Pancreas (tissue), 10 donors: Measurements from ENCODE around the gene FKBP9. TPM values are rescaled to one million over a fixed set of nuclear protein-coding genes. Genes with fewer than 3 reads are reported as not detected.

Experiments used
- ATAC-seq, 4 donors: fragments of 200-7000 bp; cut with Tn5 transposase; one replicate each; pipeline versions ENCODE4 v1.8.0 to v1.9.1; 2020; ENCODE audit warnings: mild to moderate bottlenecking in 4 of 4, moderate library complexity in 4 of 4
- DNase-seq, 6 donors: peaks; one replicate each; pipeline ENCODE4 v3.0.0-alpha.2; 2020
- FAIRE-seq: peaks from 2 replicates; lab custom pipeline; 2012; peaks lifted over from hg19 to GRCh38; lab: Jason Lieb, UNC
- H3K27ac ChIP-seq, 4 donors: fragments of 200-600 bp; sonication (generic); 1 replicate in 3 of 4; 2 replicates in 1 of 4; pipeline versions ENCODE4 v1.5.0 to v1.8.0; 2020
- H3K27me3 ChIP-seq, 4 donors: fragments of 200-600 bp; one replicate each; pipeline ENCODE4 v1.8.0; 2021
- H3K36me3 ChIP-seq, 3 donors: fragments of 200-600 bp; sonication (generic) in 1 of 3; one replicate each; pipeline versions ENCODE4 v1.5.0 to v1.8.0; 2020 to 2021
- H3K4me1 ChIP-seq, 3 donors: fragments of 200-600 bp; one replicate each; pipeline ENCODE4 v1.8.0; 2021
- H3K4me3 ChIP-seq, 4 donors: fragments of 200-600 bp; sonication (generic) in 2 of 4; one replicate each; pipeline versions ENCODE4 v1.5.0 to v1.8.0; 2020 to 2021
- H3K9me3 ChIP-seq, 4 donors: fragments of 200-600 bp; one replicate each; pipeline ENCODE4 v1.8.0; 2021
- CTCF ChIP-seq, 4 donors: fragments of 200-600 bp; sonication (generic) in 3 of 4; IDR thresholded peaks; one replicate each; pipeline versions ENCODE4 v1.5.0 to v1.8.0; 2021; ENCODE audit warnings: antibody characterized with exemption in 4 of 4
- WGBS, 2 donors: extraction: QIAGEN DNeasy Blood & Tissue Kit; methylation state at CpG; one replicate each; pipeline ENCODE4 v1.1.7; 2013; 5-methylcytosine and 5-hydroxymethylcytosine counted together
- intact Hi-C, 3 donors: fragments of 100-400 bp; cut with DNase I; formaldehyde crosslinking; loops; one replicate each; pipeline versions ENCODE4 v1.11.1 to v1.14.2; 2022
- polyA plus RNA-seq, 2 donors: library from polyadenylated mRNA; stranded (reverse); fragments of 200-250 nt; gene quantifications; one replicate each; pipeline ENCODE4 v1.2.3, GENCODE V29; 2013
- total RNA-seq, 6 donors: library from RNA; stranded (reverse); fragmentation: NEBNext Ultra II Directional in 4 of 6; extraction: Animal tissue kit (Norgen Biotek cat#: 25700) in 4 of 6; gene quantifications; one replicate each; pipeline versions ENCODE4 v1.2.1 to v1.2.4, GENCODE V29; 2021 to 2023
- donor health status: healthy with polysubstance abuse.
- donor health status: DM: no; HTN: no; CAD: no; lungs with moderate emphysema.
- donor health status: DM: no; HTN: no; CAD: no.
- donor health status: control.
- donor health status: control.
- donor health status: Bipolar disorder and iron deficiency.
- donor health status: DM: yes; HTN: yes; CAD: no.
- donor health status: DM: no; HTN: no; CAD: no.
- donor health status: DM: no; HTN: no; CAD: no.
- donor health status: DM: yes; HTN: yes; CAD: no.

Gene FKBP9
- total and polyA plus RNA-seq, 8 donors: 20.0 to 82.4 (median 50.2) TPM

- no peaks in the 10 kb centered on the region for H3K27me3 ChIP-seq
- H3K9me3 ChIP-seq: no peaks in the 10 kb centered on the region
- H3K27ac ChIP-seq: peak overlapping the region; percentile 81 to 96 (median 92)
- peaks cover 0 to 5% (median 2%) of the 10 kb centered on the region in 3 donors for H3K4me1 ChIP-seq
- no peaks in the 10 kb centered on the region for H3K36me3 ChIP-seq
- no peak for FAIRE-seq
- peak; percentile 95 to 98 (median 96) for ATAC-seq
- peak overlapping the region; percentile 76 to 88 (median 87) for H3K4me3 ChIP-seq
- WGBS, 2 donors: 0% methylated on average over 68 to 95 of the region's 95 CpGs
- peak in 2 of 4 donors; percentile 22 to 42 for TF ChIP-seq CTCF (IDR thresholded peaks at IDR 0.05)
- peak; percentile 74 to 94 (median 84) for DNase-seq
- intact Hi-C loops: loop anchor here in 1 of 3 donors (5.0 kb wide), 1 partner anchor 165 kb away; the partner anchor contains the start of gene RP9
Observed at GRCh38 chr7:32942415-32943251, 14.6 kb upstream of the FKBP9 start.

GRCh38 chr7:32943252-32944030 lies 13.8 kb upstream of the FKBP9 start:
- H3K4me3 ChIP-seq: peak overlapping the region in 3 of 4 donors; percentile 87 to 88 (median 87)
- ATAC-seq: no peak

GRCh38 chr7:32947420-32947983 lies 9.7 kb upstream of the FKBP9 start:
- FAIRE-seq (no peak), ATAC-seq (no peak), DNase-seq (no peak)
- Histone ChIP-seq H3K36me3 (no peaks in the 10 kb centered on the region), H3K4me3 (no peak overlapping the region), H3K9me3 (no peaks in the 10 kb centered on the region), H3K4me1 (no peaks in the 10 kb centered on the region), H3K27ac (no peak overlapping the region), H3K27me3 (no peaks in the 10 kb centered on the region)
- 80 to 87% methylated on average over 3 of the region's 3 CpGs for WGBS, 2 donors
- TF ChIP-seq CTCF (IDR thresholded peaks at IDR 0.05): no peak
- intact Hi-C loops: no loop called here

More at GRCh38 chr7:32943252-32944030, 13.8 kb upstream of the FKBP9 start:
- intact Hi-C loops: loop anchor here in 1 of 3 donors (5.0 kb wide), 1 partner anchor 164 kb away; the partner anchor contains the start of gene RP9
- Histone ChIP-seq H3K36me3 (no peaks in the 10 kb centered on the region), H3K27ac (peak overlapping the region in 3 of 4 donors; percentile 90 to 96 (median 95)), H3K27me3 (no peaks in the 10 kb centered on the region), H3K9me3 (no peaks in the 10 kb centered on the region), H3K4me1 (peaks cover 0 to 5% (median 0%) of the 10 kb centered on the region in 3 donors)
- FAIRE-seq (no peak), DNase-seq (no peak)
- 9 to 13% methylated on average over 5 to 6 of the region's 6 CpGs for WGBS, 2 donors
- TF ChIP-seq CTCF (IDR thresholded peaks at IDR 0.05): peak in 1 of 4 donors; percentile 27

- Histone ChIP-seq H3K27me3 (no peaks in the 10 kb centered on the region), H3K4me3 (no peak overlapping the region), H3K9me3 (no peaks in the 10 kb centered on the region), H3K36me3 (no peaks in the 10 kb centered on the region), H3K4me1 (no peaks in the 10 kb centered on the region), H3K27ac (no peak overlapping the region)
- intact Hi-C loops: no loop called here
- no peak for TF ChIP-seq CTCF (IDR thresholded peaks at IDR 0.05)
- DNase-seq: no peak
- FAIRE-seq: no peak
- ATAC-seq: no peak
- WGBS, 2 donors: 89 to 98% methylated on average over 4 of the region's 4 CpGs
Observed at GRCh38 chr7:32948202-32948601, 9.0 kb upstream of the FKBP9 start.
